Thyroid gland (tissue), 4 donors: ENCODE data around the gene ZNF536. TPM values are rescaled to one million over a fixed set of nuclear protein-coding genes. Genes with fewer than 3 reads are reported as not detected.
A peak's percentile ranks its signal among the peaks of the same experiment; 100 is the strongest.

Experiments
- DNase-seq, 2 donors: peaks; one replicate each; pipeline ENCODE4 v3.0.0-alpha.2; 2019
- H3K27ac ChIP-seq, 3 donors: fragments of 200-600 bp; sonication (generic); 1 replicate in 2 of 3; 2 replicates in 1 of 3; pipeline ENCODE4 v1.5.1; 2016 to 2019; ENCODE audit warnings: mild to moderate bottlenecking in 1 of 3, moderate library complexity in 1 of 3
- H3K27me3 ChIP-seq: fragments of 200-600 bp; sonication (generic); one replicate; pipeline ENCODE4 v1.5.1; 2019
- H3K36me3 ChIP-seq, 2 donors: fragments of 200-600 bp; sonication (generic); one replicate each; pipeline ENCODE4 v1.5.1; 2016 to 2019
- H3K4me1 ChIP-seq, 2 donors: fragments of 200-600 bp; sonication (generic); one replicate each; pipeline ENCODE4 v1.5.1; 2017 to 2019
- H3K4me3 ChIP-seq, 3 donors: fragments of 200-600 bp; sonication (generic); replicated peaks in 1 of 3; 1 replicate in 2 of 3; 2 replicates in 1 of 3; pipeline ENCODE4 v1.5.1; 2016; ENCODE audit warnings: mild to moderate bottlenecking in 1 of 3
- H3K9me3 ChIP-seq: fragments of 200-600 bp; sonication (generic); one replicate; pipeline ENCODE4 v1.5.1; 2017
- CTCF ChIP-seq, 6 experiments: fragments of 200-600 bp in 3 of 6; fragments of 450-650 bp in 3 of 6; sonication (generic) in 3 of 6; IDR thresholded peaks; one replicate each; pipeline ENCODE4 v1.5.1; 2016 to 2019; ENCODE audit warnings: antibody characterized with exemption in 6 of 6, mild to moderate bottlenecking in 2 of 6, inconsistent platforms in 1 of 6, moderate library complexity in 1 of 6
- POLR2A ChIP-seq, 2 donors: fragments of 450-650 bp; IDR thresholded peaks; one replicate each; pipeline ENCODE4 v1.6.1; 2017; ENCODE audit warnings: antibody characterized with exemption in 2 of 2, mild to moderate bottlenecking in 2 of 2, moderate library complexity in 1 of 2
- WGBS, 2 donors: methylation state at CpG; one replicate each; pipeline ENCODE4 v1.1.5; 2017; 5-methylcytosine and 5-hydroxymethylcytosine counted together
- intact Hi-C: fragments of 100-400 bp; cut with DNase I; formaldehyde crosslinking; loops from one replicate; pipeline ENCODE4 v1.15.1; 2023
- total RNA-seq, 4 donors: library from RNA; depleted of rRNA; stranded (reverse); fragments of >200 nt; gene quantifications; one replicate each; pipeline ENCODE4 v1.2.3, GENCODE V29; 2016

The ZNF536 gene
- total RNA-seq, 4 donors from 2014 or later: 1.1 to 10.8 (median 5.3) TPM

GRCh38 chr19:30450100-30450499 is 77.9 kb downstream of the ZNF536 start:
- DNase-seq: peak; percentile 45 to 63
- Histone ChIP-seq H3K4me3 (peak overlapping the region in 2 of 3 donors; percentile 2 to 15), H3K4me1 (peaks cover 39 to 43% of the 10 kb centered on the region in 2 donors), H3K36me3 (no peaks in the 10 kb centered on the region), H3K9me3 (no peaks in the 10 kb centered on the region), H3K27me3 (no peaks in the 10 kb centered on the region), H3K27ac (peak overlapping the region; percentile 86 to 89 (median 88))
- TF ChIP-seq CTCF (IDR thresholded peaks at IDR 0.05) (no peak), POLR2A (IDR thresholded peaks at IDR 0.05) (no peak)
- 1 to 2% methylated on average over 7 of the region's 7 CpGs for WGBS, 2 donors
- intact Hi-C loops: no loop called here

- no peak overlapping the region for H3K4me3 ChIP-seq
- H3K27ac ChIP-seq: peak overlapping the region; percentile 86 to 89 (median 88)
- no peak for TF ChIP-seq CTCF (IDR thresholded peaks at IDR 0.05)
These were observed 78.7 kb downstream of the ZNF536 start for GRCh38 chr19:30450835-30451321.

GRCh38 chr19:30452931-30453330 is 80.7 kb downstream of the ZNF536 start:
- H3K27me3 ChIP-seq: no peaks in the 10 kb centered on the region
- intact Hi-C loops: no loop called here
- 93 to 96% methylated on average over 4 to 7 of the region's 7 CpGs for WGBS, 2 donors
- no peak for DNase-seq
- no peak overlapping the region for H3K27ac ChIP-seq
- H3K36me3 ChIP-seq: no peaks in the 10 kb centered on the region
- H3K9me3 ChIP-seq: no peaks in the 10 kb centered on the region
- H3K4me1 ChIP-seq: peaks cover 24 to 25% of the 10 kb centered on the region in 2 donors
- H3K4me3 ChIP-seq: no peak overlapping the region
- TF ChIP-seq CTCF (IDR thresholded peaks at IDR 0.05) (no peak), POLR2A (IDR thresholded peaks at IDR 0.05) (no peak)

More at GRCh38 chr19:30450835-30451321, 78.7 kb downstream of the ZNF536 start:
- H3K36me3 ChIP-seq: no peaks in the 10 kb centered on the region
- H3K9me3 ChIP-seq: no peaks in the 10 kb centered on the region
- 81 to 85% methylated on average over 29 to 31 of the region's 31 CpGs for WGBS, 2 donors
- DNase-seq: no peak
- intact Hi-C loops: no loop called here
- H3K4me1 ChIP-seq: peaks cover 39 to 43% of the 10 kb centered on the region in 2 donors
- H3K27me3 ChIP-seq: no peaks in the 10 kb centered on the region

GRCh38 chr19:30453743-30454142 is 81.6 kb downstream of the ZNF536 start:
- Histone ChIP-seq H3K4me1 (peaks cover 16 to 17% of the 10 kb centered on the region in 2 donors), H3K27ac (no peak overlapping the region), H3K9me3 (no peaks in the 10 kb centered on the region), H3K36me3 (no peaks in the 10 kb centered on the region), H3K4me3 (no peak overlapping the region), H3K27me3 (no peaks in the 10 kb centered on the region)
- WGBS, 2 donors: 89 to 97% methylated on average over 6 of the region's 6 CpGs
- no peak for TF ChIP-seq POLR2A (IDR thresholded peaks at IDR 0.05)
- no peak for TF ChIP-seq CTCF (IDR thresholded peaks at IDR 0.05)
- DNase-seq: no peak
- intact Hi-C loops: no loop called here

- 86 to 91% methylated on average over 1 of the region's 1 CpG for WGBS, 2 donors
- Histone ChIP-seq H3K9me3 (no peaks in the 10 kb centered on the region), H3K27me3 (no peaks in the 10 kb centered on the region), H3K4me1 (peaks cover 0 to 1% of the 10 kb centered on the region in 2 donors), H3K4me3 (no peak overlapping the region), H3K27ac (no peak overlapping the region), H3K36me3 (no peaks in the 10 kb centered on the region)
- TF ChIP-seq POLR2A (IDR thresholded peaks at IDR 0.05): no peak
- TF ChIP-seq CTCF (IDR thresholded peaks at IDR 0.05): no peak
- no peak for DNase-seq
- intact Hi-C loops: no loop called here
These were observed 83.7 kb downstream of the ZNF536 start for GRCh38 chr19:30455881-30456280.
